Measurements from ENCODE around the gene RCHY1. TPM values are rescaled to one million over a fixed set of nuclear protein-coding genes. Genes with fewer than 3 reads are reported as not detected.

Gene RCHY1
- total RNA-seq, 1 donor from 2014 or later = 39.5 TPM

DNA sequence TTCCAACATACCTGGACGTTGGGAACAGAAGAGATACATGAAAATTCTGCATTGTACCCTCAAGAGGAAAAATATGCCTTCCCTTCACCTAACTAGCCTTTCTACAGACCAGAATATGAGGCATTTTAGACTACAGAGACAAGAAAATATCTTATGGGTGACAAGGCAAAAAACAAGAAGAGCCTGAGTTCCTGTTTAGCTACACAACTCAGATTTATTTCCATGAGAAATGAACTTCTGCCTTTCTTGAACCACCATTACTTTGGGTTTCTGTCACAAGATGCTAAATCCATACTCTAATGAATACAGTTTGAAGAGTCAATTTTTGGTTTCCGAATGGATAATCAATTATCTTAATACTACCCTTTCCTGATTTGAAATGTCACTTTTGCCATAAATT is 18.7 kb downstream of the RCHY1 start:
- Mint-ChIP-seq H3K27ac (no peak overlapping the region), H3K4me1 (ENCODE audit: low read depth) (no peaks in the 10 kb centered on the region), H3K27me3 (no peaks in the 10 kb centered on the region), H3K4me3 (ENCODE audit: low read depth) (no peak overlapping the region), H3K36me3 (ENCODE audit: insufficient read depth) (peaks cover 33% of the 10 kb centered on the region), H3K9me3 (ENCODE audit: low read depth) (peaks cover 19% of the 10 kb centered on the region)
- no peak for DNase-seq (ENCODE audit: low spot score, unreplicated experiment)
- no peak for TF ChIP-seq CTCF (IDR thresholded peaks at IDR 0.05; ENCODE audit: unreplicated experiment)

- DNase-seq (ENCODE audit: low spot score, unreplicated experiment) = no peak
- H3K27ac Mint-ChIP-seq = no peak overlapping the region
- H3K4me3 Mint-ChIP-seq (ENCODE audit: low read depth) = no peak overlapping the region
- no peaks in the 10 kb centered on the region for H3K27me3 Mint-ChIP-seq
- H3K9me3 Mint-ChIP-seq (ENCODE audit: low read depth) = peaks cover 16% of the 10 kb centered on the region
- H3K36me3 Mint-ChIP-seq (ENCODE audit: insufficient read depth) = peaks cover 26% of the 10 kb centered on the region
- TF ChIP-seq CTCF (IDR thresholded peaks at IDR 0.05; ENCODE audit: unreplicated experiment) = no peak
- H3K4me1 Mint-ChIP-seq (ENCODE audit: low read depth) = no peaks in the 10 kb centered on the region
Observed at GRCh38 chr4:75494563-75494962, 19.6 kb downstream of the RCHY1 start.

DNA sequence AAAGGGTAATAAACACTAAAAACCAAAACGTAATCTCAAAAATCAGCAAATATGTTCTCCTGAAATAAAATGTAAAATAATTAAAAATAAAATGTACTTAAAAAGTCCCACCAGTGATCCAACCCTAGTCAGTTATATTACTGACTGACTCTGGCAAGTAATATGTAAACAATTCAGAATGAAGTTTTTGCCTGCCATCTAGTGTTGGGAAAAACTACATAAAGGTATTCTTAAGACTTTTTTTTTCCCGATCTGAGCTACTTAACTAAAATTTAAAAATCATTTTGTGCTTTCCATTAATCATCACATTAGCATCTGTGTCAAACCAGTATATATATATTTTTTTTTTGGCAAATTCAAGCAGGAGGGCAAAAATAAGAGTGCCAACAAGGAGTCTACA is 24.0 kb downstream of the RCHY1 start:
- H3K36me3 Mint-ChIP-seq (ENCODE audit: insufficient read depth) = peaks cover 8% of the 10 kb centered on the region
- H3K9me3 Mint-ChIP-seq (ENCODE audit: low read depth) = no peaks in the 10 kb centered on the region
- DNase-seq (ENCODE audit: low spot score, unreplicated experiment) = no peak
- no peak overlapping the region for H3K27ac Mint-ChIP-seq
- peak; percentile 39 for TF ChIP-seq CTCF (IDR thresholded peaks at IDR 0.05; ENCODE audit: unreplicated experiment)
- peaks cover 1% of the 10 kb centered on the region for H3K4me1 Mint-ChIP-seq (ENCODE audit: low read depth)
- no peak overlapping the region for H3K4me3 Mint-ChIP-seq (ENCODE audit: low read depth)
- no peaks in the 10 kb centered on the region for H3K27me3 Mint-ChIP-seq

DNA sequence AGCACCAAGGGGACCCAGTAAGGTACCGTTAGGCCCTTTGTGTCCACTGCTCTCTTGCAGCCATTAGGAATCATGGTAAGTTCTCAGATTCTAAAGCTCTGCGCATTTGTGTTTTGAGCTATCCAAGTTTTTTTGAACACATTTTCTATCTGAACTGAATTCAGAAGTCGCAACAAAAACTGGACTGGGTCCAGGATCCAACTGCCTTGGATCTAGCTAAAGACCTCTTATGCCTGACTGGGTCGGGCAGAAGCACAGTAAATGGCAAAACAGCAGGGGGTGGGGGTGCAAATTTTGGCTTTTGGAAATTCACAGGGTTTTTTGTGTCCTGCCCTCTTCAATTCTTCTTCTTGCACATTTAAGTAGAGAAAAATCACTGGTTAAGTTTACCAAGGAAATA is 30.0 kb downstream of the RCHY1 start:
- no peak for TF ChIP-seq CTCF (IDR thresholded peaks at IDR 0.05; ENCODE audit: unreplicated experiment)
- Mint-ChIP-seq H3K4me3 (ENCODE audit: low read depth) (no peak overlapping the region), H3K4me1 (ENCODE audit: low read depth) (peaks cover 1% of the 10 kb centered on the region), H3K27ac (no peak overlapping the region), H3K27me3 (no peaks in the 10 kb centered on the region), H3K36me3 (ENCODE audit: insufficient read depth) (peaks cover 23% of the 10 kb centered on the region), H3K9me3 (ENCODE audit: low read depth) (no peaks in the 10 kb centered on the region)
- no peak for DNase-seq (ENCODE audit: low spot score, unreplicated experiment)

- H3K27me3 Mint-ChIP-seq = no peaks in the 10 kb centered on the region
- no peak overlapping the region for H3K27ac Mint-ChIP-seq
- H3K4me1 Mint-ChIP-seq (ENCODE audit: low read depth) = no peaks in the 10 kb centered on the region
- peaks cover 22% of the 10 kb centered on the region for H3K9me3 Mint-ChIP-seq (ENCODE audit: low read depth)
- H3K36me3 Mint-ChIP-seq (ENCODE audit: insufficient read depth) = peaks cover 50% of the 10 kb centered on the region
- DNase-seq (ENCODE audit: low spot score, unreplicated experiment) = no peak
- no peak overlapping the region for H3K4me3 Mint-ChIP-seq (ENCODE audit: low read depth)
- TF ChIP-seq CTCF (IDR thresholded peaks at IDR 0.05; ENCODE audit: unreplicated experiment) = no peak
Observed at GRCh38 chr4:75477201-75477600, 37.0 kb downstream of the RCHY1 start.
